ENCODE data around the gene ANG. TPM values are rescaled to one million over a fixed set of nuclear protein-coding genes. Genes with fewer than 3 reads are reported as not detected.

ANG gene
- total and polyA plus RNA-seq, 2 of the 8 experiments (the other 6 are each of a cell fraction or from before 2014, with no cell fraction given), result 2.2 to 4.6 TPM

GRCh38 chr14:20652996-20653975 is 35.3 kb upstream of the ANG start (continued):
- TF ChIP-seq RNF2 (IDR thresholded peaks at IDR 0.05; ENCODE audit: borderline replicate concordance, low read depth, low read length, missing control alignments, poor library complexity, severe bottlenecking) (no peak), RAD21 (IDR thresholded peaks at IDR 0.05 in 1 of 2, conservative IDR thresholded peaks at IDR 0.05 in 1 of 2; ENCODE audit: low read depth in 2 of 2, low read length in 2 of 2) (no peak; a peak in 1 of 4 replicates), GABPA (IDR thresholded peaks at IDR 0.05; ENCODE audit: borderline replicate concordance, insufficient read depth, low read length) (no peak), CHD7 (IDR thresholded peaks at IDR 0.05; ENCODE audit: insufficient replicate concordance, low read length) (peak; percentile 95), POU5F1 (IDR thresholded peaks at IDR 0.05; ENCODE audit: low read depth, low read length) (no peak), EZH2 (IDR thresholded peaks at IDR 0.05; ENCODE audit: low read depth, low read length, severe bottlenecking) (no peak), TEAD4 (IDR thresholded peaks at IDR 0.05; ENCODE audit: low read depth, low read length) (0 out of 2 replicates have a peak, but pooled peaks have one; percentile 4), BACH1 (IDR thresholded peaks at IDR 0.05; ENCODE audit: low read length) (no peak)
